ENCODE data around the gene NTM. TPM values are rescaled to one million over a fixed set of nuclear protein-coding genes. Genes with fewer than 3 reads are reported as not detected.
A peak's percentile ranks its signal among the peaks of the same experiment; 100 is the strongest.

The NTM gene
- total RNA-seq, 2 donors from 2014 or later, result not detected

DNA sequence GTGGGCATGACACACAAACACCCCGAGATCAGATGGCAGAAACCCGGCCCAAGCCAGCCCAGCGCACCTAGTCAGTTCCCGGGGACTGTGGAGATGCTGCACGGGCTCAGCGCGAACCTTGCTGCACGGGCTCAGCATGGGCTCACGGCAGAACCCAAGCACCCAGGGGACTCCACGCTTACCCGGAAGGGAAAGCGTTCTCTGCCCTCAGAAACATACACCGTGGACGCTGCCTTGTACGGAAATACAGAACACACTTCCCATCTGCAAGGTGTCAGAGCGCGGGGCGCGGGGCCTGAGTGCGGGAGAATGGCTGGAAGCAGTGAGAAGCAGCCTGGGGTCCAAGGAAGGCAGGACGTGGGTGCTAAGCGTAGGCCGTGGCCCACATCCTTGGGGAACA lies 319.9 kb downstream of the NTM start:
- DNase-seq (no peak), ATAC-seq (no peak)
- H3K4me1 Mint-ChIP-seq, result peaks cover 5% of the 10 kb centered on the region
- H3K27ac Mint-ChIP-seq, result no peak overlapping the region
- no peak overlapping the region for H3K4me3 Mint-ChIP-seq
- peaks cover 2% of the 10 kb centered on the region for H3K36me3 Mint-ChIP-seq (ENCODE audit: low read depth)
- no peaks in the 10 kb centered on the region for H3K9me3 ChIP-seq (ENCODE audit: control insufficient read depth, low read length, poor library complexity, severe bottlenecking)
- H3K27me3 Mint-ChIP-seq, result peaks cover 54% of the 10 kb centered on the region

DNA sequence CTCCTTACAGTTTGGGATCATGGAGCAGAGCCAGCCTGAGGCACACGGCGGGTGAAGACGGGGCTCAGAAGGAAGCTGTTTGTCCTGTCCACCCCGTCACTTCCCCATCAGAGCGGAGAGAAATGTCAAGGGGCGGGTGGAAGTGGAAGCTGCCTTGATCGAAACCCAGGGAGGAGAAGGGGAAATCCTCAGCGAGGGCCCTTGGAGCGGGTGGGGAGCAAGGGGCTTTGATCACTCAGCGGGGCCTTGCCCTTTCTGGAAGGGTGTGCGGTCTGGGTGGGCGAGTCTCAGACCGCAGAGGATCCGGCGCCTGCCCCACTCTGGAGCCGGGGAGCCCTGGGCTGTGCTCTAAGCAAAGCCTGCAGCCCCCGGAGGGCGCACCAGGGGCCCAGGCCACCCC lies 320.4 kb downstream of the NTM start:
- Mint-ChIP-seq H3K27ac (no peak overlapping the region), H3K36me3 (ENCODE audit: low read depth) (peaks cover 2% of the 10 kb centered on the region), H3K27me3 (peaks cover 54% of the 10 kb centered on the region), H3K4me1 (peaks cover 5% of the 10 kb centered on the region), H3K4me3 (no peak overlapping the region)
- H3K9me3 ChIP-seq (ENCODE audit: control insufficient read depth, low read length, poor library complexity, severe bottlenecking), result no peaks in the 10 kb centered on the region
- DNase-seq (no peak), ATAC-seq (no peak)

DNA sequence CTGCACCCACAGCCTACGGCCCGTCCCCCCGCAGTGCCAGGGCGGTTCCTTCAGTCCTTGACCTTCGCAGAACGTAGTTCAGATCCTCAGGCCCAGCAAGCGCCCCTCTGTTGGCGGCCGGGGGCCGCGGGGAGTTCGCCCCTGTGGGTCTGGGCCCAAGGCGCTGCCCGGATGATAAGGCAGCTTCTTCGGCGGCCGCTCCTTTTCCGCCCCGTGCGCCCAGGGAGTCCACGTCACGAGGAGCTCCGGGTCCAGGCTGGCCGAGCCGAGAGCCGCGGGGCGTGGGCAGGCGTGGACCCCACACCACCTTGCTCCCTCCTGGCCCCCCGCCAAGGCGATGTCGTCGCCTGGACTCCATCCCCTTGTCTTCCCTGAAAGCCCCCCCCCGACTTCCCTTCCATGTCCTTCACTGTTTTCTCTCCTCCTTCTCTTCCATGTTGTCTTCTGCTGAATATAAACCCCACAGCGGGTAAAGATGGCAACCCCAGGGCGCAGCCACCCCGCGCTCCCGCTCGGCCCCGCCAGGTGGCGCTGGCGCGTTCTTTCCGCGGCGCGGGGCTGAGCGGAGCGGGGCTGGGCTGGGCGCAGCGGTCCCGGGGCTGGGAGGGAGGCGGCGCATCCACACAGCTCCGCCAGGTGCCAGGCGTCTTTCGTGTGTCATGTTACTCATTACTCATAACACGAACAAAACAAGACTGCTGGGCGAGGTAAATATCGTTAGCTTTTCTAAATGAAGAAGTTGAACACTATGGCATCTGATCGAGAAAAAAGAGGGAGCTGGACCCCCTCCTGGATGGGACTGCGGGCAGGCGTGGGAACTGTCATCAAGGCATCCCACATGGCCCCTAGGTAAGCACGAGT lies 321.0 kb downstream of the NTM start:
- H3K9me3 ChIP-seq (ENCODE audit: control insufficient read depth, low read length, poor library complexity, severe bottlenecking), result no peaks in the 10 kb centered on the region
- Mint-ChIP-seq H3K27me3 (peaks cover 52% of the 10 kb centered on the region), H3K4me1 (peaks cover 5% of the 10 kb centered on the region), H3K27ac (no peak overlapping the region), H3K4me3 (no peak overlapping the region), H3K36me3 (ENCODE audit: low read depth) (no peaks in the 10 kb centered on the region)
- DNase-seq (no peak), ATAC-seq (peak; percentile 70)

DNA sequence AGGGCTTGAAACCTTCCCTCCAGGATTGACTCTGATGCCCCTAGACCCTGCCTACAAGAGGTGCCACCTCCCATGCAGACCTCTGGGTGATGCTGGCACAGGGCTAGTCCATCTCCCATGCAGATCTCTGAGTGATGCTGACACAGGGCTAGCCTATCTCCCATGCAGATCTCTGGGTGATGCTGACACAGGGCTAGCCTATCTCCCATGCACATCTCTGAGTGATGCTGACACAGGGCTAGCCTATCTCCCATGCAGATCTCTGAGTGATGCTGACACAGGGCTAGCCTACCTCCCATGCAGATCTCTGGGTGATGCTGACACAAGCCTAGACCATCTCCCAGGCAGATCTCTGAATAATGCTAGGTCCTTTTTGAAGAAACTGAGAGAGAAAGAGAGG lies 321.7 kb downstream of the NTM start:
- H3K9me3 ChIP-seq (ENCODE audit: control insufficient read depth, low read length, poor library complexity, severe bottlenecking), result no peaks in the 10 kb centered on the region
- DNase-seq (no peak), ATAC-seq (no peak)
- Mint-ChIP-seq H3K36me3 (ENCODE audit: low read depth) (no peaks in the 10 kb centered on the region), H3K4me3 (no peak overlapping the region), H3K27ac (no peak overlapping the region), H3K4me1 (peaks cover 5% of the 10 kb centered on the region), H3K27me3 (peaks cover 56% of the 10 kb centered on the region)

DNA sequence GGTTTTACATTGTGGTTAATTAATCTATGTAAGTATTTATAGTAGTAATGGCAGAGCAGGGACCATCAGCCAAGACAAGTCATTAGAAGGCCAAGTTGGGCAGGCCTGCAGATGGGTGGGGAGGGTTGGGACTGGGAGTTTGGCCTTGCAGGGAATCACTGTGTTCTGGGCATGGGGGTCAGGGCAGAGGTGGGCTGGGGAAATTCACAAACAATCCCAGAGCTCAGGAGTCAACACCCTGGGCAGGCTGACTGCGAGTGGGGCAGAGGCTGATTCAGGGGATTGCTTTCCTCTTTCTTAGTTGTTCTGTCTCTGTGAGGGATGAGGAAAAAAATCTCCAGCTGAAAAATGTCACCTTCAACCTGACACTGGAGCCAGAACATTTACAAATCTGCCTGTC lies 322.5 kb downstream of the NTM start:
- no peaks in the 10 kb centered on the region for H3K9me3 ChIP-seq (ENCODE audit: control insufficient read depth, low read length, poor library complexity, severe bottlenecking)
- Mint-ChIP-seq H3K27ac (no peak overlapping the region), H3K27me3 (peaks cover 64% of the 10 kb centered on the region), H3K4me3 (no peak overlapping the region), H3K4me1 (peaks cover 5% of the 10 kb centered on the region), H3K36me3 (ENCODE audit: low read depth) (no peaks in the 10 kb centered on the region)
- DNase-seq (no peak), ATAC-seq (no peak)

DNA sequence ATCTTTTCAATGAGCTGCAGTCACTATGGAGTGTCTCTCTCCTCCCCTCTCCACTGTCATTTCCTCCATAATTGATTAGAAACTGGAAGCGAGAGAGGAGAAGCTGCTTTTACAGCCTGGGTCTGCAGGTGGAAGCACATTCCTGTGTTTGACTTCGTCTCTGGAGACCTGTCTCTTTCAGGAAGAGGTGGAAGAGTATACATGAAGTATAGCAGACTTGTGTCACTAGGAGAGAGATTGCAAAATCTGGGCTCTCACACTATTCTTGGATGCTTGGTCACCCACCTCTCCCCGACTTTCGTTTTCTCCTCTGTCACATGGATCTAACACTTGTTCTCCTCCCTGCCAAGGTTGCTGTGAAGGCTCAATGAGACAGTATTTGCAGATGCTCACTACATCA lies 323.3 kb downstream of the NTM start:
- DNase-seq (no peak), ATAC-seq (no peak)
- Mint-ChIP-seq H3K27ac (no peak overlapping the region), H3K4me1 (peaks cover 5% of the 10 kb centered on the region), H3K4me3 (no peak overlapping the region), H3K36me3 (ENCODE audit: low read depth) (no peaks in the 10 kb centered on the region), H3K27me3 (peaks cover 64% of the 10 kb centered on the region)
- no peaks in the 10 kb centered on the region for H3K9me3 ChIP-seq (ENCODE audit: control insufficient read depth, low read length, poor library complexity, severe bottlenecking)

DNA sequence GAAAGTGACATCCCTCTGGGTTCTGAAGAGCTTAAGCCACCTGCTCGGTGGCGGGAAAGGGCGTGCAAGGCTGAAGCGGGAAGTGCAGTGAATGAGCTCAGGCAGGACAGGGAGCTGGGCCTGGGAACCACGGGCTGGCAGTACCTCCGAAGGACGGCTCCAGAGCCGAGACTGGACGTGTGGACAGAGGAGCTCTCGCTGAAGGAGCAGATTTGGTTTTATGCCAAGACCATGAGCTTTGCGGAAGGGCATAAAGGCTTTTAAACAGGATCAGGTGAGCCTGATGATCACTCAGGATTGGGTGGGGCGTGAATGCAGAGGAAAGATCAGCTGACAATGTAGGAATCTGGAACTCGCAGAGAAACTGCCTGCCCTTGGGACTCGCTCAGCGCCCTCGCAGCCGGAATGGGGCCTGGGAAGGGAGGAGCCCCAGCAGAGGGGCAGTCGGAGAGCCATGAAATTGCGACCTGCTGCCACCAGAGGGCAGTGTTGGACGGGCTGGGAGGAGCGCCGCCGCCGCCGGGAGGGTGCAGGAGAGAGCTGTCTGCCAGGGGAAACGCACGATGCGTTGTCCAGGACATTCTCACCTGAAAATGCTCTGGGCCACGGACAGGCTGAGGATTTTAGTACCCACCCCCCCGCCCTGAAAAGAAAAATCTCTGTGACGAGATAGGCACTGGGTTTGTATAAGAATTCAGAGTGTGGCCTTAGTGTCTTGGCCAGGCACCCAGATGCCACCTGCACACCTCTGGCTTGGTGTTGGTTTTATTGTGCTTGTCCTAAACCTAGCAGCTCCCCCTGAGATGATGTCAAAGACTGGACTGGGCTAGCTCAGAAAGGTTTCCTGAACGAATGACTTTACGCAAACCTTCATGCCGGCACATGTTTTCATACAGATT lies 324.4 kb downstream of the NTM start:
- Mint-ChIP-seq H3K36me3 (ENCODE audit: low read depth) (no peaks in the 10 kb centered on the region), H3K4me1 (peaks cover 5% of the 10 kb centered on the region), H3K27ac (no peak overlapping the region), H3K4me3 (peak overlapping the region; percentile 26), H3K27me3 (peaks cover 62% of the 10 kb centered on the region)
- DNase-seq (peak; percentile 31 to 46 (median 40)), ATAC-seq (peak; percentile 79)
- no peaks in the 10 kb centered on the region for H3K9me3 ChIP-seq (ENCODE audit: control insufficient read depth, low read length, poor library complexity, severe bottlenecking)

DNA sequence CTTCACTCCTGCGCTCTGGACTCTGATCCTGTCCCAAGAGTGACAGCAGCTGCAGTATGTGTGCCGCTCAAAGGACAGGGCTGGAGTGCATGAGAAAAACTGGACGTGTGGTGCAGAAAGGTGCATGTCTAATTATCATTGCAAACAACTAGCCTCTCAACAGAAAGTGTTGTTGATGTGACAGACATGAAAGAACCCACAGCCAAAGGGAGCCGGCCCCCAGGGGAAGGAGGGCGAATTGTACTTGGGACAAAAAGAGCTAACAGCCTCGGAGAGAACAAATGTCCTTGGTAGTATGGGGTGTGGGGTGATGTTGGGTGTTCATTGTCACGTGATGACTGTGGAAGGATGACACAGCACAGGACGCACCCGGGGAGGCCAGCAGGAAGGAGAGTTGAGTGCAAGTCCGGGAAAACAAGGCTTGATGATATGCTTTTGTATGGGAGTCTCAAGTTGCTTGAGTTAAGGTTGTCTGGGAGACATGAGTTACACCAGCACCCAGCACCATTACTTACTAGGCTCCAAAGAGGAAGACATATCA lies 325.5 kb downstream of the NTM start:
- Mint-ChIP-seq H3K4me1 (peaks cover 5% of the 10 kb centered on the region), H3K27ac (no peak overlapping the region)

DNA sequence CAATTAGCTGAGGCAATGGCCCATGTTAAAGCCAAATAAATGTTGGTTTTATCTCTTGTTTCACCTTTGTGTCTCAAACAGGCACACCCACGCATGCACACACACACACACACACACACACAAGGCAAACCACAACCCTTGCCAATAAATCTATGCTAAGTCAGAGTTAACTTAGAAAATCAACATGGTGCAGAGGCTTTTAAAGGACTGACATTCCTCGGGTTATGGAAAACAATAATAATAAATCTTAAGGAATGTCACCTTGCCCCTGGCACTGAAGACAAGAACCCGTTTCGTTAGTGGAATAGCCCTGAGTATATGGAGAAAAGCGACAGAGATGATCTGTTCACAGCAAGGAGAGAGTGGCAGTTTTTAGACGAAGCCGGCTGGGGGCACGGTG lies 326.3 kb downstream of the NTM start:
- H3K27me3 Mint-ChIP-seq, result peaks cover 52% of the 10 kb centered on the region
- H3K36me3 Mint-ChIP-seq (ENCODE audit: low read depth), result no peaks in the 10 kb centered on the region
- no peak for ATAC-seq
- H3K4me3 Mint-ChIP-seq, result no peak overlapping the region
- no peaks in the 10 kb centered on the region for H3K9me3 ChIP-seq (ENCODE audit: control insufficient read depth, low read length, poor library complexity, severe bottlenecking)
- H3K4me1 Mint-ChIP-seq, result peaks cover 5% of the 10 kb centered on the region
- DNase-seq, result no peak
- no peak overlapping the region for H3K27ac Mint-ChIP-seq

More for the DNA sequence above, 325.5 kb downstream of the NTM start:
- H3K36me3 Mint-ChIP-seq (ENCODE audit: low read depth), result no peaks in the 10 kb centered on the region
- peaks cover 52% of the 10 kb centered on the region for H3K27me3 Mint-ChIP-seq
- DNase-seq (no peak), ATAC-seq (no peak)
- H3K4me3 Mint-ChIP-seq, result no peak overlapping the region
- H3K9me3 ChIP-seq (ENCODE audit: control insufficient read depth, low read length, poor library complexity, severe bottlenecking), result no peaks in the 10 kb centered on the region

DNA sequence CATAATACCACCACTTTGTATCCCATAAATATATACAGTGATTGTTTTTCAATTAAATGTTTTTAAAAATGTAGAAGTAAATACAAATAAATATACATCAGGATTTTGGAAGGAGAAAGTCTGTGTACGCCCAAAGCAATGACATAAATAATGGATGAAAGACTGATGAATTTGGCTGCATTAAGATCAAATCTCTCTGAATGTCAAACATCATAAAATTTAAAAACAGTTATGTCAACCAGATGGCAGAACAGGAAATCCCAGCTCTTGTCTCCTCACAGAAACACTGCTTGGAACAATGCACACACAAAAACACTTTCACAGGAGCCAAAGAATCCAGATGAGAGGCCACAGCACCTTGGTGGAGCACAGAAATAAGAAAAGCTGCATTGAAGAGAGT lies 332.9 kb downstream of the NTM start:
- no peaks in the 10 kb centered on the region for H3K4me1 Mint-ChIP-seq
- peaks cover 5% of the 10 kb centered on the region for H3K27me3 Mint-ChIP-seq
- no peaks in the 10 kb centered on the region for H3K9me3 ChIP-seq (ENCODE audit: control insufficient read depth, low read length, poor library complexity, severe bottlenecking)
- ATAC-seq (no peak), DNase-seq (no peak)
- no peak overlapping the region for H3K27ac Mint-ChIP-seq
- H3K36me3 Mint-ChIP-seq (ENCODE audit: low read depth), result no peaks in the 10 kb centered on the region
- no peak overlapping the region for H3K4me3 Mint-ChIP-seq

DNA sequence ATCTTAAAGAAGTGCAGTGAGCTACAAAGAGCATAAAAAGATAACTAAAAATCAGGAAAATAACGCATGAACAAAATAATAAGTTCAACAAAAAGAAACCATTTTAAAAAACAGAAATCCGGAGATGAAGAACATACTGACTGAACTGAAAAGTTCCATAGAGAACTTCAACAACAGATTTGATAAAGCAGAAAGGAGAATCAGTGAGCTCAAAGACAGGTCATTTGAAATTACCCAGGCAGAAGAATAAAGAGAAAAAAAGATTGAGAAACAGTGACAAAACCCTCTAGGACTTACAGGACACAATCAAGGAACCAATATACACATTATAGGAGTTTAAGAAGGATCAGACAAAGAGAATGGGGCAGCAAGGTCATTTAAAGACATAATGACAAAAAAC lies 334.3 kb downstream of the NTM start:
- Mint-ChIP-seq H3K27ac (no peak overlapping the region), H3K36me3 (ENCODE audit: low read depth) (no peaks in the 10 kb centered on the region), H3K4me3 (no peak overlapping the region), H3K4me1 (no peaks in the 10 kb centered on the region), H3K27me3 (peaks cover 5% of the 10 kb centered on the region)
- ATAC-seq (no peak), DNase-seq (no peak)
- no peaks in the 10 kb centered on the region for H3K9me3 ChIP-seq (ENCODE audit: control insufficient read depth, low read length, poor library complexity, severe bottlenecking)

DNA sequence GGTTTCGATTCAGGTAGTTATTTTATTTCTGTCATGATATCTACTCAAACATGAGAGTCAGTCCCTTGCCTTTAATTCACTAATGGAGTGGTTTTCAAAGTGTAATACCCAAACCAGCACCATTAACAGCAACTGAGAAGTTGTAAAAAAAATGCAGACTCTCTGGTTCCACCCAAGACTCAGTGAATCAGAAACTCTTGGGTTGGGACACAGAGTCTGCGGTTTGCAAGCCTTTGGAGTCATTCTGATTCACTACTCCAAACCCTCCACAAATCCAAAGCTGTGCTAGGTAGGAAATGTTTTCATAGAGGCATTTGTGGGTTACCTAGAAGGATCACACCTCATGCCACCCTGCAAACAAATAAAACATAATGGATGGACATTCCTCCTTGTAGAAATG lies 340.1 kb downstream of the NTM start:
- ATAC-seq, result no peak

DNA sequence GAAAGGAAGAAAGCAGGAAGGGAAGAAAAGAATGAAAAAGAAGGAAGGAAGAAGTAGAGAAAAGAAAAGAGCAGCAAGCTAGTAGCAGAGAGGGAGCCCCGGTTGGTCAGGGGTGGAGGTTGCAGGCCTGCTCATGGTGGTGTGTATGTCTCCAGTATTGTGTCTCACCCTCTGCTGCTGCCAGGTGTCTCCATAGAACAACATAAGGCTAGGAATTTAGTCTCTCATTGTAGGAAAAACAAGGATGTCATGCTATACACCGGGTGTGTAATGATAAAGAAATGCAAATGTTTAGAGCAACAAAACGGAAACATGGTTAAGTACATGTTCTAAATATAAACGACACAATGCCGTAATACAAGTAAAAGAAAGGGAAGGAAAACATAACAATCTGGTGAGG lies 342.5 kb downstream of the NTM start:
- H3K4me1 Mint-ChIP-seq, result no peaks in the 10 kb centered on the region
- DNase-seq (no peak), ATAC-seq (no peak)
- H3K36me3 Mint-ChIP-seq (ENCODE audit: low read depth), result no peaks in the 10 kb centered on the region
- no peaks in the 10 kb centered on the region for H3K9me3 ChIP-seq (ENCODE audit: control insufficient read depth, low read length, poor library complexity, severe bottlenecking)
- H3K27me3 Mint-ChIP-seq, result no peaks in the 10 kb centered on the region
- no peak overlapping the region for H3K4me3 Mint-ChIP-seq
- H3K27ac Mint-ChIP-seq, result no peak overlapping the region

More for the DNA sequence above, 340.1 kb downstream of the NTM start:
- Mint-ChIP-seq H3K4me3 (no peak overlapping the region), H3K27me3 (no peaks in the 10 kb centered on the region), H3K36me3 (ENCODE audit: low read depth) (no peaks in the 10 kb centered on the region), H3K27ac (no peak overlapping the region), H3K4me1 (no peaks in the 10 kb centered on the region)
- H3K9me3 ChIP-seq (ENCODE audit: control insufficient read depth, low read length, poor library complexity, severe bottlenecking), result no peaks in the 10 kb centered on the region
- DNase-seq, result no peak

Data from T-helper 17 cell (primary cell).